HepG2 (cell line): ENCODE data around the gene SMURF1. TPM values are rescaled to one million over a fixed set of nuclear protein-coding genes. Genes with fewer than 3 reads are reported as not detected.
A peak's percentile ranks its signal among the peaks of the same experiment; 100 is the strongest.

Source experiments
- ATAD3A ChIP-seq: sonication (generic); formaldehyde crosslinking; IDR thresholded peaks from 2 replicates; pipeline ENCODE4 v1.4.0; 2020; ENCODE audit warnings: missing genetic modification reagents
- CBX2 ChIP-seq, 2 experiments: fragments of 200-600 bp in 1 of 2; sonication (generic); formaldehyde crosslinking in 1 of 2; IDR thresholded peaks; 2 replicates each; pipeline versions ENCODE4 v1.7.0 to v1.8.1; 2018 to 2022; ENCODE audit warnings: low read depth in 2 of 2, low read length in 1 of 2, mild to moderate bottlenecking in 1 of 2, missing genetic modification reagents in 1 of 2
- CTCF ChIP-seq: sonication (generic); formaldehyde crosslinking; IDR thresholded peaks from 2 replicates; pipeline ENCODE4 v1.5.0; 2020; ENCODE audit warnings: mild to moderate bottlenecking, missing genetic modification reagents, moderate library complexity
- ETV6 ChIP-seq: sonication (generic); formaldehyde crosslinking; conservative IDR thresholded peaks from 2 replicates; pipeline ENCODE4 v1.4.0; 2020; ENCODE audit warnings: missing genetic modification reagents
- FOSL2 ChIP-seq: sonication (generic); formaldehyde crosslinking; IDR thresholded peaks from 2 replicates; pipeline ENCODE4 v1.4.0; 2020; ENCODE audit warnings: missing genetic modification reagents
- GATAD2A ChIP-seq: IDR thresholded peaks from 2 replicates; pipeline ENCODE4 v1.6.1; 2016
- KDM5A ChIP-seq: fragments of 200-600 bp; sonication (generic); IDR thresholded peaks from 2 replicates; pipeline ENCODE4 v1.7.0; 2018; ENCODE audit warnings: antibody characterized with exemption, mild to moderate bottlenecking, low read length, borderline replicate concordance
- KMT2B ChIP-seq: IDR thresholded peaks from 2 replicates; pipeline ENCODE4 v1.6.1; 2016; ENCODE audit warnings: missing genetic modification reagents, missing compliant biosample characterization
- MAFK ChIP-seq, 2 experiments: IDR thresholded peaks in 1 of 2; conservative IDR thresholded peaks in 1 of 2; 2 replicates each; pipeline ENCODE4 v1.6.1; 2011; ENCODE audit warnings: improper control_type of control experiment in 2 of 2, low read length in 2 of 2
- MED8 ChIP-seq: sonication (generic); formaldehyde crosslinking; IDR thresholded peaks from 2 replicates; pipeline ENCODE4 v1.8.1; 2023; ENCODE audit warnings: mild to moderate bottlenecking, missing genetic modification reagents; ENCODE audit not compliant: insufficient replicate concordance
- SOX6 ChIP-seq, 2 experiments: fragments of 450-650 bp in 1 of 2; sonication (generic) in 1 of 2; formaldehyde crosslinking in 1 of 2; IDR thresholded peaks; 2 replicates each; pipeline versions ENCODE4 v1.4.0 to v1.6.1; 2017 to 2020; ENCODE audit warnings: antibody characterized with exemption in 1 of 2, mild to moderate bottlenecking in 1 of 2, missing genetic modification reagents in 1 of 2
- TEAD2 ChIP-seq: sonication (generic); formaldehyde crosslinking; IDR thresholded peaks from 2 replicates; pipeline ENCODE4 v1.9.0; 2021; ENCODE audit warnings: missing genetic modification reagents
- YY1 ChIP-seq: IDR thresholded peaks from 2 replicates; pipeline ENCODE4 v1.6.1; 2011; ENCODE audit warnings: low read length, low read depth, moderate library complexity, mild to moderate bottlenecking; ENCODE audit not compliant: insufficient read depth, insufficient replicate concordance
- ZMYM4 ChIP-seq: sonication (generic); formaldehyde crosslinking; IDR thresholded peaks from 2 replicates; pipeline ENCODE4 v1.8.1; 2023; ENCODE audit warnings: mild to moderate bottlenecking, missing genetic modification reagents
- ZNF143 ChIP-seq: sonication (generic); formaldehyde crosslinking; IDR thresholded peaks from 2 replicates; pipeline ENCODE4 v1.4.0; 2020; ENCODE audit warnings: missing genetic modification reagents
- ZNF235 ChIP-seq: sonication (generic); formaldehyde crosslinking; IDR thresholded peaks from 2 replicates; pipeline ENCODE4 v1.8.1; 2023; ENCODE audit warnings: mild to moderate bottlenecking, missing genetic modification reagents, borderline replicate concordance
- ZNF333 ChIP-seq: sonication (generic); formaldehyde crosslinking; IDR thresholded peaks from 2 replicates; pipeline ENCODE4 v1.4.0; 2020; ENCODE audit warnings: mild to moderate bottlenecking, missing genetic modification reagents, borderline replicate concordance
- ZNF382 ChIP-seq: sonication (generic); formaldehyde crosslinking; IDR thresholded peaks from 2 replicates; pipeline ENCODE4 v1.5.0; 2020; ENCODE audit warnings: missing genetic modification reagents, mild to moderate bottlenecking, borderline replicate concordance
- ZNF704 ChIP-seq: sonication (generic); formaldehyde crosslinking; IDR thresholded peaks from 2 replicates; pipeline ENCODE4 v1.8.1; 2023; ENCODE audit warnings: mild to moderate bottlenecking, inconsistent platforms, moderate library complexity, missing genetic modification reagents, borderline replicate concordance
- polyA plus RNA-seq, 8 experiments: library from polyadenylated mRNA; depleted of rRNA in 3 of 8; stranded (reverse) in 7 of 8; unstranded in 1 of 8; fragments of >200 nt; fragmentation: Illumina TruSeq in 4 of 8; extraction: Trizol in 4 of 8; gene quantifications; 2 replicates each; pipeline versions ENCODE4 v1.2.1 to v1.2.3, GENCODE V29; 2011 to 2016; ENCODE audit warnings: low read depth in 4 of 8, missing spikeins in 1 of 8, mixed read lengths in 1 of 8; ENCODE audit not compliant: insufficient read depth in 1 of 8
- total RNA-seq, 5 experiments: library from RNA; depleted of rRNA; stranded (reverse); fragments of >200 nt; fragmentation: Illumina TruSeq; extraction: Trizol; gene quantifications; 2 replicates each; pipeline ENCODE4 v1.2.3, GENCODE V29; 2016; ENCODE audit warnings: low read depth in 1 of 5
- TF ChIP-seq, protein P1 (sequence below), 2 experiments: IDR thresholded peaks; 2 replicates each; pipeline ENCODE4 v1.6.1; 2011 to 2012; ENCODE audit warnings: low read length in 2 of 2, borderline replicate concordance in 1 of 2, low read depth in 1 of 2, mild to moderate bottlenecking in 1 of 2, moderate library complexity in 1 of 2
- TF ChIP-seq, protein P2 (sequence below): sonication (generic); formaldehyde crosslinking; IDR thresholded peaks from 2 replicates; pipeline ENCODE4 v1.4.0; 2020; ENCODE audit warnings: missing genetic modification reagents

The SMURF1 gene
- total and polyA plus RNA-seq, 2 of the 13 experiments (the other 11 are each of a cell fraction or from before 2014, with no cell fraction given) = 8.3 to 11.1 TPM

GRCh38 chr7:99083733-99084132 is 60.2 kb downstream of the SMURF1 start (continued):
- TF ChIP-seq YY1 = no peak
- peak; percentile 42; the same call in 1 of the 2 replicates for TF ChIP-seq GATAD2A
- TF ChIP-seq ZMYM4 (CRISPR knock-in tag) = peak; percentile 62
- no peak for TF ChIP-seq MED8 (CRISPR knock-in tag)
- no peak for TF ChIP-seq ZNF333 (CRISPR knock-in tag)
- TF ChIP-seq ZNF704 (CRISPR knock-in tag) = no peak
- no peak for TF ChIP-seq ZNF382
- TF ChIP-seq SOX6 (IDR thresholded peaks at IDR 0.05) = no peak
- peak; percentile 10; the same call in 1 of the 2 replicates for TF ChIP-seq SOX6 (CRISPR knock-in tag; IDR thresholded peaks at IDR 0.05)
- TF ChIP-seq, protein P1, sequence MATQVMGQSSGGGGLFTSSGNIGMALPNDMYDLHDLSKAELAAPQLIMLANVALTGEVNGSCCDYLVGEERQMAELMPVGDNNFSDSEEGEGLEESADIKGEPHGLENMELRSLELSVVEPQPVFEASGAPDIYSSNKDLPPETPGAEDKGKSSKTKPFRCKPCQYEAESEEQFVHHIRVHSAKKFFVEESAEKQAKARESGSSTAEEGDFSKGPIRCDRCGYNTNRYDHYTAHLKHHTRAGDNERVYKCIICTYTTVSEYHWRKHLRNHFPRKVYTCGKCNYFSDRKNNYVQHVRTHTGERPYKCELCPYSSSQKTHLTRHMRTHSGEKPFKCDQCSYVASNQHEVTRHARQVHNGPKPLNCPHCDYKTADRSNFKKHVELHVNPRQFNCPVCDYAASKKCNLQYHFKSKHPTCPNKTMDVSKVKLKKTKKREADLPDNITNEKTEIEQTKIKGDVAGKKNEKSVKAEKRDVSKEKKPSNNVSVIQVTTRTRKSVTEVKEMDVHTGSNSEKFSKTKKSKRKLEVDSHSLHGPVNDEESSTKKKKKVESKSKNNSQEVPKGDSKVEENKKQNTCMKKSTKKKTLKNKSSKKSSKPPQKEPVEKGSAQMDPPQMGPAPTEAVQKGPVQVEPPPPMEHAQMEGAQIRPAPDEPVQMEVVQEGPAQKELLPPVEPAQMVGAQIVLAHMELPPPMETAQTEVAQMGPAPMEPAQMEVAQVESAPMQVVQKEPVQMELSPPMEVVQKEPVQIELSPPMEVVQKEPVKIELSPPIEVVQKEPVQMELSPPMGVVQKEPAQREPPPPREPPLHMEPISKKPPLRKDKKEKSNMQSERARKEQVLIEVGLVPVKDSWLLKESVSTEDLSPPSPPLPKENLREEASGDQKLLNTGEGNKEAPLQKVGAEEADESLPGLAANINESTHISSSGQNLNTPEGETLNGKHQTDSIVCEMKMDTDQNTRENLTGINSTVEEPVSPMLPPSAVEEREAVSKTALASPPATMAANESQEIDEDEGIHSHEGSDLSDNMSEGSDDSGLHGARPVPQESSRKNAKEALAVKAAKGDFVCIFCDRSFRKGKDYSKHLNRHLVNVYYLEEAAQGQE (IDR thresholded peaks at IDR 0.05; ENCODE audit: borderline replicate concordance in 1 of 2, low read depth in 1 of 2, low read length in 2 of 2) = no peak
- TF ChIP-seq TEAD2 (CRISPR knock-in tag) = no peak
- peak; percentile 36 for TF ChIP-seq CTCF (CRISPR knock-in tag)
- no peak for TF ChIP-seq KDM5A
- TF ChIP-seq ETV6 (CRISPR knock-in tag) = no peak
- no peak for TF ChIP-seq ATAD3A (CRISPR knock-in tag)
- no peak for TF ChIP-seq MAFK (conservative IDR thresholded peaks at IDR 0.05 in 1 of 2, IDR thresholded peaks at IDR 0.05 in 1 of 2; ENCODE audit: low read length in 2 of 2)
- no peak for TF ChIP-seq ZNF143 (CRISPR knock-in tag)
- TF ChIP-seq, protein P2, sequence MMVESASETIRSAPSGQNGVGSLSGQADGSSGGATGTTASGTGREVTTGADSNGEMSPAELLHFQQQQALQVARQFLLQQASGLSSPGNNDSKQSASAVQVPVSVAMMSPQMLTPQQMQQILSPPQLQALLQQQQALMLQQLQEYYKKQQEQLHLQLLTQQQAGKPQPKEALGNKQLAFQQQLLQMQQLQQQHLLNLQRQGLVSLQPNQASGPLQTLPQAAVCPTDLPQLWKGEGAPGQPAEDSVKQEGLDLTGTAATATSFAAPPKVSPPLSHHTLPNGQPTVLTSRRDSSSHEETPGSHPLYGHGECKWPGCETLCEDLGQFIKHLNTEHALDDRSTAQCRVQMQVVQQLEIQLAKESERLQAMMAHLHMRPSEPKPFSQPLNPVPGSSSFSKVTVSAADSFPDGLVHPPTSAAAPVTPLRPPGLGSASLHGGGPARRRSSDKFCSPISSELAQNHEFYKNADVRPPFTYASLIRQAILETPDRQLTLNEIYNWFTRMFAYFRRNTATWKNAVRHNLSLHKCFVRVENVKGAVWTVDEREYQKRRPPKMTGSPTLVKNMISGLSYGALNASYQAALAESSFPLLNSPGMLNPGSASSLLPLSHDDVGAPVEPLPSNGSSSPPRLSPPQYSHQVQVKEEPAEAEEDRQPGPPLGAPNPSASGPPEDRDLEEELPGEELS (CRISPR knock-in tag) = no peak
- TF ChIP-seq CBX2 (IDR thresholded peaks at IDR 0.05; ENCODE audit: low read depth, low read length) = no peak
- TF ChIP-seq CBX2 (CRISPR knock-in tag; IDR thresholded peaks at IDR 0.05; ENCODE audit: low read depth) = no peak
- no peak for TF ChIP-seq KMT2B
- no peak for TF ChIP-seq FOSL2
- TF ChIP-seq ZNF235 (CRISPR knock-in tag) = no peak
